NT2/D1 (cell line): ENCODE measurements around the gene SWT1.

Experiments used
- DNase-seq: peaks from one replicate; pipeline ENCODE4 v3.0.0-alpha.2; 2011; ENCODE audit warnings: low read depth, low spot score
- H3K27me3 ChIP-seq: 2 replicates; pipeline ENCODE4 v1.6.0; 2011; ENCODE audit warnings: mild to moderate bottlenecking; ENCODE audit not compliant: insufficient read length, insufficient read depth
- H3K36me3 ChIP-seq: 2 replicates; pipeline ENCODE4 v1.6.1; 2011; ENCODE audit warnings: mild to moderate bottlenecking, low read length, mixed read lengths; ENCODE audit not compliant: insufficient read depth, insufficient read length
- H3K4me1 ChIP-seq: 2 replicates; pipeline ENCODE4 v1.5.1; 2011; ENCODE audit not compliant: insufficient read depth, insufficient read length
- H3K4me3 ChIP-seq: 2 replicates; pipeline ENCODE4 v1.5.1; 2011; ENCODE audit warnings: low read depth; ENCODE audit not compliant: insufficient read length
- H3K9ac ChIP-seq: 2 replicates; pipeline ENCODE4 v1.6.0; 2011; ENCODE audit warnings: low read depth; ENCODE audit not compliant: insufficient read length
- H3K9me3 ChIP-seq: 2 replicates; pipeline ENCODE4 v1.5.1; 2011; ENCODE audit warnings: mild to moderate bottlenecking, low read length; ENCODE audit not compliant: insufficient read depth
- SUZ12 ChIP-seq: IDR thresholded peaks from 2 replicates; pipeline ENCODE4 v1.6.1; 2011; ENCODE audit not compliant: insufficient read length, insufficient read depth; ENCODE audit errors: extremely low read depth
- YY1 ChIP-seq: IDR thresholded peaks from 2 replicates; pipeline ENCODE4 v1.6.1; 2011; ENCODE audit not compliant: insufficient read length, insufficient read depth
- ZNF274 ChIP-seq: IDR thresholded peaks from 2 replicates; pipeline ENCODE4 v1.6.1; 2011; ENCODE audit warnings: mild to moderate bottlenecking, low read depth, low read length

The SWT1 gene

GRCh38 chr1:185262151-185262550 lies 105.2 kb downstream of the SWT1 start:
- H3K9me3 ChIP-seq, result no peaks in the 10 kb centered on the region
- TF ChIP-seq ZNF274 (no peak), YY1 (no peak), SUZ12 (no peak)
- H3K27me3 ChIP-seq, result no peaks in the 10 kb centered on the region
- no peaks in the 10 kb centered on the region for H3K36me3 ChIP-seq
- no peaks in the 10 kb centered on the region for H3K4me1 ChIP-seq
- DNase-seq, result no peak
- no peak overlapping the region for H3K9ac ChIP-seq
- no peak overlapping the region for H3K4me3 ChIP-seq

DNA sequence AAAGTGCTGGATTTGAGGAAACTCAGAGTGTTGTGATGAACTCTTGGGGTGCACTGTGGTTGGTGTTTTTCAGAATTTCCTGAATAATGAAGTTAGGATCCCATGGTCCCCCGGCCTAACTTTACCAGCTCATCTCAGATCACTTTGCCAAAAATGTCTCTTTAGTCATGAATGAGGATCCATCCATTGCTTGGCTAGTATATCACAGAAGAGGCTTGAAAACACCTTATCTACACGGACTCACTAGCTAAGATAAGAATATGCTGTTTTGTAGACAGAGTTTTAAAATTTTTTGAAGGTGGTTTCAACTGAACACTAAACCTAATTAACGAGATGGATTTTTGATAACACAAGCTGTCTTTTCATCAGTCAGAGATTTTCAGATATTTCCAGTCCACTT lies 106.3 kb downstream of the SWT1 start:
- DNase-seq, result no peak
- H3K4me1 ChIP-seq, result no peaks in the 10 kb centered on the region
- H3K9ac ChIP-seq, result no peak overlapping the region
- H3K9me3 ChIP-seq, result no peaks in the 10 kb centered on the region
- H3K27me3 ChIP-seq, result no peaks in the 10 kb centered on the region
- TF ChIP-seq YY1 (no peak), ZNF274 (no peak), SUZ12 (no peak)
- H3K4me3 ChIP-seq, result no peak overlapping the region
- H3K36me3 ChIP-seq, result no peaks in the 10 kb centered on the region

- Histone ChIP-seq H3K27me3 (no peaks in the 10 kb centered on the region), H3K4me3 (no peak overlapping the region), H3K36me3 (no peaks in the 10 kb centered on the region), H3K4me1 (no peaks in the 10 kb centered on the region), H3K9me3 (no peaks in the 10 kb centered on the region), H3K9ac (no peak overlapping the region)
- DNase-seq, result no peak
- TF ChIP-seq YY1, result no peak
- TF ChIP-seq ZNF274, result no peak
- no peak for TF ChIP-seq SUZ12
These were observed 106.8 kb downstream of the SWT1 start for GRCh38 chr1:185263780-185264179.

DNA sequence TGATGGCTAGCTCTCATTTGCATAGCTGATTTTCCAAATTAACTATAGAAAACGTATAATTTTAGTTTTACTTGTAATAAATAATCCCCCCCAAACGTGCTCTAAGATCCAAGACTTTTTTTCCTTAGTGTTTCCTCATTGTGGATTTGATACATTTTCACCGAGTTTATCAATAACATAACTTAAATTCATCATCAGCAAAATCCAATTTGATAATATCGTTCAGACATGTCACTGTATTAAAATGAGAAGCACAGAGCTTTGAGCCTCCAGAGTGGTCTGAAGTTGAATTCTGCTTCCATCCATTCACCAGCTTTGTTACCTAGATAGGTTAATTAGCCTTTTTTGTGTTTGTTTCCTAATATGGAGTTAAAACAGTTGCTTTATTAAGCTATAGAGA lies 108.3 kb downstream of the SWT1 start:
- H3K36me3 ChIP-seq, result no peaks in the 10 kb centered on the region
- DNase-seq, result no peak

GRCh38 chr1:185267301-185267700 lies 110.3 kb downstream of the SWT1 start:
- H3K27me3 ChIP-seq, result no peaks in the 10 kb centered on the region
- no peaks in the 10 kb centered on the region for H3K9me3 ChIP-seq
- H3K4me1 ChIP-seq, result no peaks in the 10 kb centered on the region
- TF ChIP-seq YY1, result no peak
- no peak for TF ChIP-seq ZNF274
- TF ChIP-seq SUZ12, result no peak
- DNase-seq, result no peak
- no peak overlapping the region for H3K9ac ChIP-seq
- H3K4me3 ChIP-seq, result no peak overlapping the region
- no peaks in the 10 kb centered on the region for H3K36me3 ChIP-seq

More for the DNA sequence above, 108.3 kb downstream of the SWT1 start:
- no peak overlapping the region for H3K4me3 ChIP-seq
- H3K4me1 ChIP-seq, result no peaks in the 10 kb centered on the region
- H3K9me3 ChIP-seq, result no peaks in the 10 kb centered on the region
- no peak overlapping the region for H3K9ac ChIP-seq
- TF ChIP-seq ZNF274, result no peak
- TF ChIP-seq SUZ12, result no peak
- no peak for TF ChIP-seq YY1
- no peaks in the 10 kb centered on the region for H3K27me3 ChIP-seq

GRCh38 chr1:185267701-185268100 lies 110.7 kb downstream of the SWT1 start:
- H3K9ac ChIP-seq, result no peak overlapping the region
- H3K4me1 ChIP-seq, result no peaks in the 10 kb centered on the region
- H3K9me3 ChIP-seq, result no peaks in the 10 kb centered on the region
- no peak for TF ChIP-seq SUZ12
- TF ChIP-seq YY1, result no peak
- TF ChIP-seq ZNF274, result no peak
- H3K27me3 ChIP-seq, result no peaks in the 10 kb centered on the region
- no peak for DNase-seq
- no peaks in the 10 kb centered on the region for H3K36me3 ChIP-seq
- no peak overlapping the region for H3K4me3 ChIP-seq

DNA sequence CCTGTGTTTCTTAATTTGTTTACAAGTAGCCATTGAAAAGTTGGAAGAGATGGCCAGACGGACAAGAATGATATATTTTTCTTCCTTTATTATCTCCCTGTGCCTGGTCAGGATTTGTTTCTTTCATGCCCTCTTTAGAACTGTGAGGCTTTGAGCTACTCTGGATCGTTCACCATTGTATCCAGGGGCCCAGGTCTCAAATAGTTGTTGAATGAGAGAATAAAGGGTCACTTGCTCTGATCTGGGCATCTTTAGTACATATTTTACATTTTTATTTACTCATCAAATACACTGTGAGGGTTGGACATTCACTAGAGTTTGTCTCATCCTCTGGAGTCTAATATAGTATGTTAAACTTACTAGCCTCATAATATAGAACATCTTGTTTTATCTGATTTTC lies 111.4 kb downstream of the SWT1 start:
- Histone ChIP-seq H3K9ac (no peak overlapping the region), H3K27me3 (no peaks in the 10 kb centered on the region), H3K36me3 (no peaks in the 10 kb centered on the region), H3K4me1 (no peaks in the 10 kb centered on the region), H3K4me3 (no peak overlapping the region), H3K9me3 (no peaks in the 10 kb centered on the region)
- DNase-seq, result no peak
- TF ChIP-seq SUZ12 (no peak), ZNF274 (no peak), YY1 (no peak)

DNA sequence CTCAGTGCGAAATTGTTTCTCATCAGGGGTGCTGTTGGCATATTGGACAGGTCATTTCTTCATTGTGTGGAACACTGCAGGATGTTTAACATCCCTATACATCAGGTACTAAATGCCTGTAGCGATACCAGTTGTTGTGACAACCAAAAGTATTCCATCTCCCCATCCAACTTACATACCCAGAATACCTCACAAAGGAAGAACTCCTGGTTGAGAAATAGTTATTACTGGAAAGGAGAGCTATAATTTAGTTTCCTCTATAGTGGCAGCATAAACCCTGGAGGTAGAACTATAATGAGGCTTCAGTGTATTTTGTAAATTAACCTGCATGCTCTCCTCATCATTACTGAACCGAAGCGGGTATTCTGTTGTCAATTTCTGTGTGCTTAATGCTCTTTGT lies 115.0 kb downstream of the SWT1 start:
- no peaks in the 10 kb centered on the region for H3K4me1 ChIP-seq
- DNase-seq, result no peak
- no peaks in the 10 kb centered on the region for H3K27me3 ChIP-seq
- H3K9ac ChIP-seq, result no peak overlapping the region
- no peak overlapping the region for H3K4me3 ChIP-seq
- TF ChIP-seq ZNF274, result no peak
- TF ChIP-seq YY1, result no peak
- no peak for TF ChIP-seq SUZ12
- H3K9me3 ChIP-seq, result no peaks in the 10 kb centered on the region
- H3K36me3 ChIP-seq, result no peaks in the 10 kb centered on the region
